HEK293 (cell line): Measurements from ENCODE around the gene TEDDM1.

Experiments
- CTCF ChIA-PET: fragments of 350-600 bp; formaldehyde crosslinking; extraction: SDS; loops from one replicate; lab custom pipeline; 2021; ENCODE audit warnings: antibody characterized with exemption; lab: Yijun Ruan, JAX
- POLR2A ChIA-PET: fragments of 300-600 bp; formaldehyde crosslinking; extraction: SDS; loops from one replicate; lab custom pipeline; 2020; ENCODE audit warnings: antibody characterized with exemption, inconsistent platforms; lab: Yijun Ruan, JAX
- H3K27ac ChIP-seq: fragments of 200-500 bp; sonication (Bioruptor generic); 2 replicates; pipeline ENCODE4 v1.5.1; 2014; ENCODE audit warnings: low read depth, low read length, control low read depth, inconsistent platforms; ENCODE audit errors: extremely low read depth
- H3K36me3 ChIP-seq, 2 experiments: fragments of 200-500 bp in 1 of 2; sonication (Bioruptor generic) in 1 of 2; 1 replicate in 1 of 2; 2 replicates in 1 of 2; pipeline ENCODE4 v1.5.1; 2014 to 2017; ENCODE audit warnings: inconsistent platforms in 2 of 2, low read length in 2 of 2; ENCODE audit not compliant: control insufficient read depth in 2 of 2, insufficient read depth in 1 of 2
- H3K4me1 ChIP-seq: fragments of 200-500 bp; sonication (Bioruptor generic); 2 replicates; pipeline ENCODE4 v1.5.1; 2014; ENCODE audit warnings: mild to moderate bottlenecking, low read length, inconsistent platforms; ENCODE audit not compliant: control insufficient read depth, insufficient read depth
- H3K4me3 ChIP-seq: 2 replicates; pipeline ENCODE4 v1.5.1; 2011; ENCODE audit warnings: low read depth, mild to moderate bottlenecking, control low read depth, low read length, moderate library complexity
- H3K9me3 ChIP-seq: fragments of 200-500 bp; sonication (Bioruptor generic); 2 replicates; pipeline ENCODE4 v1.5.1; 2014; ENCODE audit warnings: low read depth, low read length, inconsistent platforms; ENCODE audit not compliant: control insufficient read depth, insufficient read depth
- GLIS2 ChIP-seq: fragments of 450-650 bp; formaldehyde crosslinking; IDR thresholded peaks from 2 replicates; pipeline ENCODE4 v1.5.1; 2016; ENCODE audit warnings: missing biosample characterization, missing genetic modification characterization
- INSM2 ChIP-seq: fragments of 450-650 bp; formaldehyde crosslinking; IDR thresholded peaks from 2 replicates; pipeline ENCODE4 v1.5.1; 2016; ENCODE audit warnings: missing biosample characterization, missing genetic modification characterization
- PRDM2 ChIP-seq: fragments of 450-650 bp; formaldehyde crosslinking; IDR thresholded peaks from 2 replicates; pipeline ENCODE4 v1.5.1; 2016; ENCODE audit warnings: missing biosample characterization, missing genetic modification characterization, borderline replicate concordance
- SCRT2 ChIP-seq: fragments of 450-650 bp; formaldehyde crosslinking; IDR thresholded peaks from 2 replicates; pipeline ENCODE4 v1.5.1; 2016; ENCODE audit warnings: missing biosample characterization, missing genetic modification characterization
- SETDB1 ChIP-seq: IDR thresholded peaks from one replicate; pipeline ENCODE4 v1.6.1; 2017; ENCODE audit warnings: mild to moderate bottlenecking, low read length, moderate library complexity, mixed read lengths; ENCODE audit not compliant: insufficient read length
- TRIM28 ChIP-seq: IDR thresholded peaks from 2 replicates; pipeline ENCODE4 v1.6.1; 2011; ENCODE audit warnings: low read length, control low read depth, borderline replicate concordance
- WT1 ChIP-seq: fragments of 450-650 bp; formaldehyde crosslinking; IDR thresholded peaks from 2 replicates; pipeline ENCODE4 v1.5.1; 2016; ENCODE audit warnings: missing biosample characterization, missing genetic modification characterization
- YY2 ChIP-seq: fragments of 450-650 bp; formaldehyde crosslinking; IDR thresholded peaks from 2 replicates; pipeline ENCODE4 v1.5.1; 2016; ENCODE audit warnings: missing biosample characterization, missing genetic modification characterization
- ZBTB17 ChIP-seq: fragments of 450-650 bp; formaldehyde crosslinking; IDR thresholded peaks from 2 replicates; pipeline ENCODE4 v1.5.1; 2016; ENCODE audit warnings: missing biosample characterization, missing genetic modification characterization
- ZBTB20 ChIP-seq: fragments of 450-650 bp; formaldehyde crosslinking; IDR thresholded peaks from 2 replicates; pipeline ENCODE4 v1.5.1; 2016; ENCODE audit warnings: missing biosample characterization, missing genetic modification characterization
- ZEB2 ChIP-seq: fragments of 450-650 bp; formaldehyde crosslinking; IDR thresholded peaks from 2 replicates; pipeline ENCODE4 v1.5.1; 2016; ENCODE audit warnings: missing biosample characterization, missing genetic modification characterization
- ZNF175 ChIP-seq: fragments of 450-650 bp; formaldehyde crosslinking; IDR thresholded peaks from 2 replicates; pipeline ENCODE4 v1.5.1; 2016; ENCODE audit warnings: missing biosample characterization, missing genetic modification characterization
- ZNF19 ChIP-seq: fragments of 450-650 bp; formaldehyde crosslinking; IDR thresholded peaks from 2 replicates; pipeline ENCODE4; 2016; ENCODE audit warnings: missing biosample characterization, missing genetic modification characterization, low read depth
- ZNF202 ChIP-seq: fragments of 450-650 bp; formaldehyde crosslinking; IDR thresholded peaks from 2 replicates; pipeline ENCODE4 v1.5.1; 2016; ENCODE audit warnings: missing biosample characterization, missing genetic modification characterization, borderline replicate concordance
- ZNF211 ChIP-seq: fragments of 450-650 bp; formaldehyde crosslinking; IDR thresholded peaks from 2 replicates; pipeline ENCODE4 v1.5.1; 2016; ENCODE audit warnings: low read depth, missing biosample characterization, missing genetic modification characterization
- ZNF302 ChIP-seq: fragments of 450-650 bp; formaldehyde crosslinking; IDR thresholded peaks from 2 replicates; pipeline ENCODE4 v1.5.1; 2016; ENCODE audit warnings: missing biosample characterization, missing genetic modification characterization, low read depth
- ZNF404 ChIP-seq: fragments of 450-650 bp; formaldehyde crosslinking; IDR thresholded peaks from 2 replicates; pipeline ENCODE4 v1.5.1; 2017; ENCODE audit warnings: missing biosample characterization, missing genetic modification characterization
- ZNF433 ChIP-seq: fragments of 450-650 bp; formaldehyde crosslinking; IDR thresholded peaks from 2 replicates; pipeline ENCODE4 v1.5.1; 2016; ENCODE audit warnings: missing biosample characterization, missing genetic modification characterization, low read depth
- ZNF529 ChIP-seq: fragments of 450-650 bp; formaldehyde crosslinking; IDR thresholded peaks from 2 replicates; pipeline ENCODE4 v1.5.1; 2017; ENCODE audit warnings: missing genetic modification characterization, missing biosample characterization; ENCODE audit not compliant: insufficient replicate concordance
- ZNF571 ChIP-seq: fragments of 450-650 bp; formaldehyde crosslinking; IDR thresholded peaks from 2 replicates; pipeline ENCODE4 v1.5.0; 2017; ENCODE audit warnings: missing biosample characterization, missing genetic modification characterization
- ZNF585B ChIP-seq: fragments of 450-650 bp; formaldehyde crosslinking; IDR thresholded peaks from 2 replicates; pipeline ENCODE4 v1.5.1; 2016; ENCODE audit warnings: missing biosample characterization, missing genetic modification characterization
- ZNF670 ChIP-seq: fragments of 450-650 bp; formaldehyde crosslinking; IDR thresholded peaks from 2 replicates; pipeline ENCODE4 v1.5.1; 2016; ENCODE audit warnings: missing biosample characterization, missing genetic modification characterization, low read depth
- ZNF701 ChIP-seq: fragments of 450-650 bp; formaldehyde crosslinking; IDR thresholded peaks from 2 replicates; pipeline ENCODE4 v1.5.1; 2016; ENCODE audit warnings: missing biosample characterization, missing genetic modification characterization
- ZNF768 ChIP-seq: fragments of 450-650 bp; formaldehyde crosslinking; IDR thresholded peaks from 2 replicates; pipeline ENCODE4 v1.5.1; 2018; ENCODE audit warnings: missing biosample characterization, mild to moderate bottlenecking, missing genetic modification characterization
- ZNF830 ChIP-seq: fragments of 450-650 bp; IDR thresholded peaks from 2 replicates; pipeline ENCODE4 v1.5.0; 2018; ENCODE audit warnings: missing biosample characterization, missing genetic modification characterization, low read depth, mild to moderate bottlenecking, moderate library complexity
- ZSCAN30 ChIP-seq: fragments of 450-650 bp; IDR thresholded peaks from 2 replicates; pipeline ENCODE4 v1.5.1; 2018; ENCODE audit warnings: missing biosample characterization, mild to moderate bottlenecking, missing genetic modification characterization, moderate library complexity
- TF ChIP-seq, protein P1 (sequence below): fragments of 450-650 bp; formaldehyde crosslinking; optimal IDR thresholded peaks from 2 replicates; pipeline ENCODE3; 2016; ENCODE audit warnings: missing biosample characterization, mild to moderate bottlenecking, missing genetic modification characterization
- TF ChIP-seq, protein P2 (sequence below): IDR thresholded peaks from 2 replicates; pipeline ENCODE4 v1.6.1; 2011; ENCODE audit warnings: mild to moderate bottlenecking, low read depth, low read length, borderline replicate concordance
- TF ChIP-seq, protein P3 (sequence below): fragments of 450-650 bp; formaldehyde crosslinking; IDR thresholded peaks from 2 replicates; pipeline ENCODE4 v1.5.1; 2016; ENCODE audit warnings: missing biosample characterization, missing genetic modification characterization

Gene TEDDM1

DNA sequence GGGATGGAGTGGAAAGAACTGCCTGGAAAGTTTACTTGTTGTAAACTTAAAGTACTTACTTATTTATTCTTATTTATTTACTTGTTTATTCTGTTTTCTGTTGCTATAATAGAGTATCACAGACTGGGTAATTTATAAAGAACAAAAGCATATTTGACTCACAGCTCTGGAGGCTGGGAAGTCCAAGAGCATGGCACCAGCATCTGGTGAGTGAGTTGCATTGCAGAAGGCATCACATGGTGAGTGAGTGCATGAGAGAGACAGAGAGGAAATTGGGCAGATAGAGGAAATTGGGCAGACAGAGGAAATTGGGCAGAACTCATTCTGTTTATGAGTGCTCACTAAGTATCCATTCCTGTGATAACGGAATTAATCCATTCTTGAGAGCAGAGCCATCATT, 37.9 kb upstream of the TEDDM1 start:
- no peaks in the 10 kb centered on the region for H3K4me1 ChIP-seq
- H3K4me3 ChIP-seq, result no peak overlapping the region
- ChIA-PET POLR2A (no interaction called here), CTCF (no interaction called here)
- no peaks in the 10 kb centered on the region for H3K36me3 ChIP-seq
- H3K9me3 ChIP-seq, result no peaks in the 10 kb centered on the region
- no peak overlapping the region for H3K27ac ChIP-seq
- no peak for TF ChIP-seq ZNF768 (tag by site-specific recombination)
- no peak for TF ChIP-seq WT1 (tag by site-specific recombination)
- no peak for TF ChIP-seq ZNF211 (tag by site-specific recombination)
- peak; percentile 24 for TF ChIP-seq SETDB1

GRCh38 chr1:182433580-182433979, 33.1 kb upstream of the TEDDM1 start:
- CTCF ChIA-PET, result no interaction called here

GRCh38 chr1:182431278-182431677, 30.8 kb upstream of the TEDDM1 start:
- ChIA-PET CTCF (no interaction called here), POLR2A (interaction anchor here (1.0 kb wide), 1 partner anchor 39 kb away, joined by 3 read pairs; the partner anchor contains the start of gene GLUL)
- no peak overlapping the region for H3K4me3 ChIP-seq
- no peak for TF ChIP-seq PRDM2 (tag by site-specific recombination)
- TF ChIP-seq ZNF175, result no peak
- no peak for TF ChIP-seq INSM2 (tag by site-specific recombination)
- TF ChIP-seq, protein P1, sequence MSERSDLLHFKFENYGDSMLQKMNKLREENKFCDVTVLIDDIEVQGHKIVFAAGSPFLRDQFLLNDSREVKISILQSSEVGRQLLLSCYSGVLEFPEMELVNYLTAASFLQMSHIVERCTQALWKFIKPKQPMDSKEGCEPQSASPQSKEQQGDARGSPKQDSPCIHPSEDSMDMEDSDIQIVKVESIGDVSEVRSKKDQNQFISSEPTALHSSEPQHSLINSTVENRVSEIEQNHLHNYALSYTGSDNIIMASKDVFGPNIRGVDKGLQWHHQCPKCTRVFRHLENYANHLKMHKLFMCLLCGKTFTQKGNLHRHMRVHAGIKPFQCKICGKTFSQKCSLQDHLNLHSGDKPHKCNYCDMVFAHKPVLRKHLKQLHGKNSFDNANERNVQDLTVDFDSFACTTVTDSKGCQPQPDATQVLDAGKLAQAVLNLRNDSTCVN, result no peak
- no peak for TF ChIP-seq ZEB2 (tag by site-specific recombination)
- no peak for TF ChIP-seq ZBTB17
- no peak for TF ChIP-seq ZNF670 (tag by site-specific recombination)
- no peak for TF ChIP-seq ZNF529 (tag by site-specific recombination)
- no peak for TF ChIP-seq ZNF830 (tag by site-specific recombination)

More at GRCh38 chr1:182433580-182433979, 33.1 kb upstream of the TEDDM1 start:
- POLR2A ChIA-PET, result no interaction called here
- no peak overlapping the region for H3K27ac ChIP-seq
- TF ChIP-seq ZNF404 (no peak), ZNF302 (tag by site-specific recombination) (no peak), ZNF670 (tag by site-specific recombination) (no peak), ZNF701 (tag by site-specific recombination) (no peak), GLIS2 (no peak), TRIM28 (no peak), ZNF202 (tag by site-specific recombination) (no peak), ZNF19 (tag by site-specific recombination) (no peak), YY2 (tag by site-specific recombination) (no peak), ZBTB20 (tag by site-specific recombination) (no peak), ZNF585B (tag by site-specific recombination) (no peak), ZNF571 (tag by site-specific recombination) (no peak), ZNF433 (tag by site-specific recombination) (no peak), SCRT2 (no peak), ZSCAN30 (tag by site-specific recombination) (no peak)
- TF ChIP-seq, protein P2, sequence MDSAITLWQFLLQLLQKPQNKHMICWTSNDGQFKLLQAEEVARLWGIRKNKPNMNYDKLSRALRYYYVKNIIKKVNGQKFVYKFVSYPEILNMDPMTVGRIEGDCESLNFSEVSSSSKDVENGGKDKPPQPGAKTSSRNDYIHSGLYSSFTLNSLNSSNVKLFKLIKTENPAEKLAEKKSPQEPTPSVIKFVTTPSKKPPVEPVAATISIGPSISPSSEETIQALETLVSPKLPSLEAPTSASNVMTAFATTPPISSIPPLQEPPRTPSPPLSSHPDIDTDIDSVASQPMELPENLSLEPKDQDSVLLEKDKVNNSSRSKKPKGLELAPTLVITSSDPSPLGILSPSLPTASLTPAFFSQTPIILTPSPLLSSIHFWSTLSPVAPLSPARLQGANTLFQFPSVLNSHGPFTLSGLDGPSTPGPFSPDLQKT, result no peak
- TF ChIP-seq, protein P3, sequence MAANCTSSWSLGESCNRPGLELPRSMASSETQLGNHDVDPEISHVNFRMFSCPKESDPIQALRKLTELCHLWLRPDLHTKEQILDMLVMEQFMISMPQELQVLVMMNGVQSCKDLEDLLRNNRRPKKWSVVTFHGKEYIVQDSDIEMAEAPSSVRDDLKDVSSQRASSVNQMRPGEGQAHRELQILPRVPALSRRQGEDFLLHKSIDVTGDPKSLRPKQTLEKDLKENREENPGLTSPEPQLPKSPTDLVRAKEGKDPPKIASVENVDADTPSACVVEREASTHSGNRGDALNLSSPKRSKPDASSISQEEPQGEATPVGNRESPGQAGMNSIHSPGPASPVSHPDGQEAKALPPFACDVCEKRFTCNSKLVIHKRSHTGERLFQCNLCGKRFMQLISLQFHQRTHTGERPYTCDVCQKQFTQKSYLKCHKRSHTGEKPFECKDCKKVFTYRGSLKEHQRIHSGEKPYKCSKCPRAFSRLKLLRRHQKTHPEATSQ (tag by site-specific recombination), result no peak
- H3K36me3 ChIP-seq, result no peaks in the 10 kb centered on the region
- H3K4me3 ChIP-seq, result no peak overlapping the region
- H3K4me1 ChIP-seq, result no peaks in the 10 kb centered on the region
- H3K9me3 ChIP-seq, result no peaks in the 10 kb centered on the region

More at GRCh38 chr1:182431278-182431677, 30.8 kb upstream of the TEDDM1 start:
- Histone ChIP-seq H3K4me1 (no peaks in the 10 kb centered on the region), H3K27ac (no peak overlapping the region), H3K9me3 (no peaks in the 10 kb centered on the region), H3K36me3 (no peaks in the 10 kb centered on the region)
